SHP77 (cell line): Measurements from ENCODE around the gene ACOT8.
A peak's percentile ranks its signal among the peaks of the same experiment; 100 is the strongest.
"Not testable (repeated sequence)": the region's sequence is repeated elsewhere in the genome, so short reads cannot be mapped to it uniquely, and the experiment has no call there.

Experiments used
- DNase-seq, 2 experiments: peaks; one replicate each; lab custom pipeline; 2025; lab: John Stamatoyannopoulos, UW

ACOT8 gene

DNA sequence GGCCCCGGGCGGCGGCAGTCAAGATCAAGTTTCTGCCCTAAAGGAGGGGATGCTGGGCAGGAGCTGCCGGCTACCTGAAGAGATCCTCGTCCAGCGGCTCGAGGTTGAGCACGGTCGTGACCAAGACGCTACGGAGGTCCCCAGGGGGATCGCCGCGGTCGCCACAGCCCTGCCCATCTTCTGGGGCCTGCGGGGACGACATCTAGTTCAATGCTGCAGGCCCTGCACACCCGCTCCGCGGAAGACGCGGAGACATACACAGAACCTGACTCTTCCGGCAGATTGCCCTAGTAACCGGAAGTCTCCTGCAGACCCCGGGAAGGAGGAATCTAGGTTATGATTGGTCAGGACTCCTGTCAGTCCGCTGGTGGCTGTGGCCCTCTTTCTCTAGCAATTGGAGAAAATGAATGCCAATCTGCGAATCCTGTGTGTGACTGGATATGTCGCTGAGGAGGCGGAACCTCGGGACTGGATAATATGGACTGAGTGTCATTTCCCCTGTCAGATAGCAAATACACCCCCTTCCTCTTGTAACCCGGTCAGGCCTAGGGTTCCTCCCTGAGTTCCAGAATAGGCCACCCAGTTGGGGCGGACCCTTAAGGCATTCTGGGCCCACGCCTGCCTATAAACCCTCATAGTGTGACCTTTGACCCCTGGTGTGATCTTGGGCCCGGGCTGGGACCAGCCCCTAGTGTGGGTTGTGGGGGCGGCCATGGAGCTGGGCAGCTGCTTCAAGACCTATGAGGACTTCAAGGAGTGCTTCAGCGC, at the start of gene ACOT8, which contains the start of gene ZSWIM3:
Gene ACOT8, minus strand, starts transcription at position 279 of the 768 bp plus-strand sequence. Its CDS starts 77 bp downstream, at position 202.
Gene ZSWIM3, plus strand, starts transcription at position 501 of the 768 bp plus-strand sequence. Its CDS starts 212 bp downstream, at position 713.
- peak; percentile 99 for DNase-seq

DNA sequence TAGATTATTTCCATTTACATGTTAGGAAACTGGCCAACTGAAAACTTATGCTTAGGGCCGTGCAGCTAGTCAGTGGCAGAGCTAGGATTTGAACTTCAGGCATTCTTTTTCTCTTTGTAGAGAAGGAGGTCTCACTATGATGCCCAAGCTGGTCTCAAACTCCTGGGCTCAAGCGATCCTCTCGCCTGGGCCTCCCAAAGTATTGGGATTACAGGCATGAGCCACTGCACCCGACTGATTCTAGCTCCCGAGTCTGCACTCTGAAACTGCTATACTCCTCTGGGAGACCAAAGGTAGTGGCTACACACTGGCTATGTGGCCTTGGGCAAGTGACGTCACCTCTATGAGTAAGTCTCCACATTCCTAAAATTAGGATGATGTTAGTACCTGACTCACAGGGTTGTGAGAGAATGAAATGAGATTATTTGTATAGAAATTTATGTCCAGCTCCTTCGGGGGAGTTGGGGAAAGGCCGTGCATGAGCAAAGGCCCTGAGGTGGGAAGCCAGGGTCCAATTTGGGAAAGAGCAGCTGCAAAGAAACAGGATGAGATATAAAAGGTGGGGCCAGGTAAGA, 48.4 kb upstream of the ACOT8 start:
- DNase-seq = no peak

DNA sequence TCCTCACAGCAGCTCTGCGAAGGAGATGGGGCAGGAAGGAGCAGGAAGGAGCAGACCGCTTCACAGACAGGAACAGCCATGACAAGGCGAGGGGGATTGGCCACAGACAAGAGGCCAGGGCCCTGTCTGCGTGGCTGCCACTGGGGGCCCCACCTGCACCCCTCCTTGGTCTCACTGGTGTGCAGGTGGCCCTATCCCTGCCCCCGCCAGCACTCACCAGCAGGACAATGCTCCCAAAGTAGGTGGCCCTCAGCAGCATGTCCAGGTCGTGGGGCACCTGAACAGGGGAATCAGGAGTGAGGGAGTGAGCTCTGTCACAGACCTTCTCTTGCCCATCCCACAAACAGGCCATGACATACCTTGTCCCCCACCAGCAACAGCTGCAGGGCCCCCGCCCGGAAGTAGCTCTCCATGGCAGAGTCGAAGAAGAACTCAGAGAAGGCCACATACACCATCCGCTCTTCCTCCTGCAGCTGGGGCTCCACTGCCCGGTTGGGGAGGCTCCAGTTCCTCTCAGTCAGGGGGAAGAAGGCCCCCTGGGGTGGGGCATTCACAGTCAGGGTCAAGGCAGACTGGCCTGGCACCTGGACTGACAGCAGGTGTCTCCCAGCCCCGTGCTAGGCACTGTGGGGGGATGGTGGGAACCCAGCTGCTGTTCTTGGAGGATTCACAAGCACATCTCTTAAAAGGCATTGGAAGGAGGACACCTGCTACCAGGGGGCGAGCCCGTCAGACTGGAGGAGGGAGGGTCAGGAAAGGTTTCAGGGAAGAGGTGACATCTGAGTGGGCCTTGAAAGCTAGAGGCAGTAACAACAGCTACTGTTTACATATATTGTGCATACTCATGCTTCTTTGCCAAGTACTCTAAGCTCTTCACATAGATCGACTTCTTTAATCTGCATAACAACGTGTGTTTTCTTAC, 47.7 kb upstream of the ACOT8 start:
- DNase-seq = no peak

DNA sequence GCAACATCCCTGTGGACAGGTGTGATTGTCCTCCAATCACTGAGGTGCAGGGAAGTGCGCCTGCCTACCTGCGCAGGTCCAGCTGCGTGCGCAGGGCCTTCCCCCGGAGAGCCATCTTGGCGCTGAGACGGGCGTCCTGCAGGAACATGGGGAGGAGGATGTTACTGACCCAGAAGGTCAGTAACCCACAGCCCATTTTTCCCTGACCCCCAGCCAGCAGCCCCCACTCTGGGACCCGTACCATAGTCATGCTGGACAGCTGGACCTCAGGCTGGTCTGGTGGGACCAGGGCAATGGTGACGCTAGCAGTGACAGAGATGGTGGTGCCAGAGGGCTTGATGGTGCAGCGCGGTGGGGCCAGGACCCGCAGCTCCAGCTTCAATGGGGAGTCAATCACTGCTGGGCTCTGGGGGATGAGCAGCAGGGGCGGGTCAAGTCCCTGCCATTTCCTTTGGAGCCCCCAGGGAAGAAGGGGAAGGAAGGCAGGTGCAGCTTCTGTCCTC, 45.1 kb upstream of the ACOT8 start:
- no peak for DNase-seq

DNA sequence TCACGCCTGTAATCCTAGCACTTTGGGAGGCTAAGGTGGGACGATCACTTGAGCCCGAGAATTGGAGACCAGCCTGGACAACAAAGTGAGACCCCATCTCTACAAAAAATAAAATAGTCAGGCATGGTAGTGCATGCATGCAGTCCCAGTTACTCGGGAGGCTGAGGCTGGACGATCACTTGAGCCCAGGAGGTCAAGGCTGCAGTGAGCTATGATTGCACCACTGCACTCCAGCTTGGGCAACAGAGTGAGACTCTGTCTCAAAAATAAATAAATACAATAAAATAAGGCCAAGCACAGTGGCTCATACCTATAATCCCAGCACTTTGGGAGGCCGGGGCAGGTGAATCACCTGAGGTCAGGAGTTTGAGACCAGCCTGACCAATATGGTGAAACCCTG, 44.1 kb upstream of the ACOT8 start:
- not testable (repeated sequence) for DNase-seq

DNA sequence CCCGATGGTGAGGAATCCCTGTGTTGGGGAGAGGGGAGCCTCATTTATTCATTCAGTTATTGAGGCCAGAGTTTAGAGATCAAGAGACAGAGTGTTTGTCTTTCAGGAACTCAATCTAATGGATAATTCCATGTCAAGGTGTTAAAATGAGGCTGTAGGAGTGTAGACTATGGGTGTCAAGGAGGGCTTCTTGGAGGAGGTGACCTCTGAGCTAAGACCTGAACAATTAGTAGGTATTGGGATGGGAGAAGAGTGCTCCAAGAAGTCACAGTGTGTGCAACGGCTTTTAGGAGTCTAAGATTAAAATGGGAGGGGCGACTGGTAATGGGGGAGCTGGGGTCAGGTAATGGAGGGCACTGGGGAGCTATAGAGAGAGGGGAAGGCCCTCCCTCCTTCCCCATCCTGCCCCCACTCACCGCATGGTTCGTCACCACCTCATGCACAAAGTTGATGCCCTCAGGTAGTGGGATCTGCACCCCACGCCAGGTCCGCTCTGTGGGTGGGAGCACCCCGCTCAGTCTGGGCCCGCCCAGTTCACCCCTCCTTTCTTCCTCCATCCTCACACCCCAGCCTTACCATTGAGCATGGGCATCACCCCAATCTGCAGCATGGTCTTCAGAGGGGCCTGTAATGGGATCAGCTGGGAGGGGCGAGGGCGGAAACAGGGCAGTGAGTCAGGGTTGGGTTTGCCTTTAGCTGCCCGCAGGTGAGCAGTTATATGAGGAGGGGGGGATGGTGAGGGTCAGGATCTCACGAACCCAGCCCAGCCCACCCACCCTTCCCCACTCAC, 42.0 kb upstream of the ACOT8 start:
- no peak for DNase-seq

DNA sequence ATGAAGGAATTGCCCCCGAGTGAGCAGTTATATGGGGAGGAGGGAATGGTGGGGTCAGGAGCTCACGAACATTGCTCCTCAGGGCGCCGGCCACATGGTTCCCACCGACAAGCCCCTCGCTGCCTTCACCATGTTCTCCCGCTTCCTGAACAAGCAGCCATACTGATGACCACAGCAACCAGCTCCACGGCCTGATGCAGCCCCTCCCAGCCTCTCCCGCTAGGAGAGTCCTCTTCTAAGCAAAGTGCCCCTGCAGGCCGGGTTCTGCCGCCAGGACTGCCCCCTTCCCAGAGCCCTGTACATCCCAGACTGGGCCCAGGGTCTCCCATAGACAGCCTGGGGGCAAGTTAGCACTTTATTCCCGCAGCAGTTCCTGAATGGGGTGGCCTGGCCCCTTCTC, 41.1 kb upstream of the ACOT8 start:
- DNase-seq = no peak

DNA sequence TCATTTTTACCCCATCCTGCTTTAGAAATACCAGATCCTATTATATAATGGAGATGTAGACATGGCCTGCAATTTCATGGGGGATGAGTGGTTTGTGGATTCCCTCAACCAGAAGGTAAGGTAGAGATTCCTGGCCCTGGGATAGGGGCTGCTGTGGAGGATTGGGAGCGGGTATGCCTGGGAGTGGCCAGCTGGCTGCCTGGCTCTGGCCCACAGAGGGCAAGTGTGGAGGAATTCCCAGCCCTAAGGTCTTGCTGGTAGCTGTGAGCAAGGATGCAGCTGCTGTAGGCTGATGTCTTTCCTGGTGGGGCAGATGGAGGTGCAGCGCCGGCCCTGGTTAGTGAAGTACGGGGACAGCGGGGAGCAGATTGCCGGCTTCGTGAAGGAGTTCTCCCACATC, 40.5 kb upstream of the ACOT8 start:
- no peak for DNase-seq

DNA sequence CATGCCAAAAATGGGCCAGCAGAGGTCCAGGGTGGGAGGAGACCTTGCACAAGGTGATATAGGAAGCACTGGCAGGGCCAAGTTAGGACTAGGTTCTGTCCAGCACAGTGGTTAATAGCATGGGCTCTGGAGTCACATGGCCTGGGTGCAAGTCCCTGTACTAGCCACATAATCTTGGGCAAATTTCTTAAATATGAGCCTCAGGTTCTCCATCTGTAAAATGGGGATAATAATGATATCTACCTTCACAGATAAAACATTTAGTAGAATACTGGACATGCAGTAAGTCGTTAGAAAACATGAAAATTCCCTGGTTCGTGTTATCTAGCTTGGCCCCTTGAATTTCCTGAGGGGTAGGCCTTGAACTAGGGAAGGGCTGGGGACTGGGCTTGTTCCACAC, 40.1 kb upstream of the ACOT8 start:
- DNase-seq = no peak

DNA sequence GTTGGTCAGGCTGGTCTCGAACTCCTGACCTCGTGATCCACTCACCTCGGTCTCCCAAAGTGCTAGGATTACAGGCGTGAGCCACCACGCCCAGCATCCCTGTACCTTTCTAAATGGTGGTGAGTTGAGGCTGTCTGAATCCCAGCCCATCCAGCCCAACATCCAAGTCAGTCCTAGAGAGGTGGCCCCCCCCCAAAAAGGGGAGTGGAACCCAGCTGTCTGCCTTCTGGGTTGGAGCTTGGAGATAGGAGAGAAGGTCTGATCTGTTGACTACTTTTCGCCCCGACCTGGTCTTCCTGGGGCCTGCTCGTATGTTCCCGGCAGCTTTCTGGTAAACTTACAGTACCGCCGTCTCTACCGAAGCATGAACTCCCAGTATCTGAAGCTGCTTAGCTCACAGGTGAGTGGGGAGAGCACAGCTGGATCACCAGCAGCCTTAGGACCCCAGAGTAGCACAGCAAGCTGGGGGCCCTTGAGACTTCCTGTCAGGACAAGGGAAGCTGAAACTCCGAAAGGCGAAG, 39.5 kb upstream of the ACOT8 start:
- DNase-seq = no peak

DNA sequence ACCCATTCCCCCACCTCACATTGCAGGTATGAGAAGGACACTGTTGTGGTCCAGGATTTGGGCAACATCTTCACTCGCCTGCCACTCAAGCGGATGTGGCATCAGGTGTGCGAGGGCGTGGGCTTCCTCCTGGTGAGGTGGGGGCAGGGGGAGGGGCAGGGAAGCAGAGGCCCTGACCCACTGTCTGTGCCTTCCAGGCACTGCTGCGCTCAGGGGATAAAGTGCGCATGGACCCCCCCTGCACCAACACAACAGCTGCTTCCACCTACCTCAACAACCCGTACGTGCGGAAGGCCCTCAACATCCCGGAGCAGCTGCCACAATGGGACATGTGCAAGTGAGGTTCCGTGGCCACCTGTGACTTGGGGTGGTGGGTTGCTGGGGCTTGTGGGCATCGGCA, 37.6 kb upstream of the ACOT8 start:
- DNase-seq = no peak

DNA sequence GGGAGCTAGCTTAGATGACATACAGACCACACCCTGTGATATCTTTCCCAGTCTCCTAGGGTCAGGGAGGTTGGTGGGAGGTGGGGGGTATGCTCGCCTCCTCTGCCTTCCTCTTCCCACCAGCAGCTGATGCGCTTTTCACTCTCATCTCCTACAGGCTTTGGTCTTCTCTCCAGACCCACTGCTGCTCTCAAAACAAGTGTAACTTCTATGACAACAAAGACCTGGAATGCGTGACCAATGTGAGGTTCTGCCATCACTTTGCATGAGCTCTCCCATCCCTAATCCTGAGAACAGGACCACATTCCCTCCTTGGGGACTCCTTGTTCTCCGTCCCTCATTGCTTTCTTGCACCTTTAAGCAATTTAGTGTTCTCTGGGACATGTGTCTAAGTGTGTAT, 36.6 kb upstream of the ACOT8 start:
- no peak for DNase-seq

DNA sequence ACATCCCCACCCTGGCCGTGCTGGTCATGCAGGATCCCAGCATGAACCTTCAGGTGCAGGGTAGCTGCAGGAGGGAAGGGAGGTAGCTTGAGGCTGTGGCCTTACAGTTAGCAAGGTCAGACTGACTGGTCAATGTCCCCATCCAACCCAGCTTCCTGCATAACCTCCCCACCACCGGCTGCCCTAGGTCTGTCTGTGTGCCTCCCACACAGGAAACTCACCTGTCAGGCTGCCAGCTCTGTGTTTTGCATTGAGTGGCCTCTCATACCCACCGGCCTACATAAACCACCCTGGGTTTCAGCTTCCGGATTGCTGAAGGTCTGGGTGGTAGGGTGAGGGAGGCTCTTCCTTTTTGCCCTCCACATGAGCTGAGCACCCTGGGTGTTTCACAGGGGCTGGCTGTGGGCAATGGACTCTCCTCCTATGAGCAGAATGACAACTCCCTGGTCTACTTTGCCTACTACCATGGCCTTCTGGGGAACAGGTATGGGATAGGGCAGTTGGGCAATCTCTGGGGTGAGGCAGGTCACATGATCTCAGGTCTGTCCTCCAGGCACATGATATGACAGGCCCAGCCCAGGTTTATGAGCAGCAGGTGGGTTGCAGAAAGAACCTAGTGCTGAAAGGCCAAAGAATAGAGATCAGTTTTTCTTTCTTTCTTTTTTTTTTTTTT, 35.8 kb upstream of the ACOT8 start:
- no peak for DNase-seq

DNA sequence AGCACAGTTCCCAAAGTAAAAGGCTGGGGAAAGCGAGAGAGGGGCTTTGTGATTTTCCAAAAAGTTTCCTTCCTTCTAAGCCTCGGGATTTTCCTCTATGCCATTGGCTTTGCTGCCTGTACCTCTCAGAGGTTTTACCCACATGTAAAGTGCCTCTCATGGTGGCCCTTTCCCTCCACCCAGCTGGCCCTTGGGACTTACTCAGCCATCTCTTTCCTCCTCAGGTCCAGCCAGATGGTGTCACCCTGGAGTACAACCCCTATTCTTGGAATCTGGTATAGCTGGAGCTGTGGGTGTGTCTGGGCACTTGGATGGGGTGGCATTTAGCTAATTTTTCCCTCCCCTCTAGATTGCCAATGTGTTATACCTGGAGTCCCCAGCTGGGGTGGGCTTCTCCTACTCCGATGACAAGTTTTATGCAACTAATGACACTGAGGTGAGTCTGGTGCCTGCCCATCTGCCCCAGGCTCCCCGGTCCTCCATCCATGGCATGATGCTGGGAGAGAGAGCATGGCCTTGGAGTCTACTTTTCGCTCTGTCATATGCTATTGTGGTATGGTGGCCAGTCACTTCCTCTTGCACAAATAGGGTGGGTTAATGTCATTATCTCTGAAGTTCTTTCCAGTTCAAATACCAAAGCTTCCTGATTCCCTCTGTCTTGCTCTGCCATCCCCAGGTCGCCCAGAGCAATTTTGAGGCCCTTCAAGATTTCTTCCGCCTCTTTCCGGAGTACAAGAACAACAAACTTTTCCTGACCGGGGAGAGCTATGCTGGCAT, 35.0 kb upstream of the ACOT8 start:
- DNase-seq = no peak

DNA sequence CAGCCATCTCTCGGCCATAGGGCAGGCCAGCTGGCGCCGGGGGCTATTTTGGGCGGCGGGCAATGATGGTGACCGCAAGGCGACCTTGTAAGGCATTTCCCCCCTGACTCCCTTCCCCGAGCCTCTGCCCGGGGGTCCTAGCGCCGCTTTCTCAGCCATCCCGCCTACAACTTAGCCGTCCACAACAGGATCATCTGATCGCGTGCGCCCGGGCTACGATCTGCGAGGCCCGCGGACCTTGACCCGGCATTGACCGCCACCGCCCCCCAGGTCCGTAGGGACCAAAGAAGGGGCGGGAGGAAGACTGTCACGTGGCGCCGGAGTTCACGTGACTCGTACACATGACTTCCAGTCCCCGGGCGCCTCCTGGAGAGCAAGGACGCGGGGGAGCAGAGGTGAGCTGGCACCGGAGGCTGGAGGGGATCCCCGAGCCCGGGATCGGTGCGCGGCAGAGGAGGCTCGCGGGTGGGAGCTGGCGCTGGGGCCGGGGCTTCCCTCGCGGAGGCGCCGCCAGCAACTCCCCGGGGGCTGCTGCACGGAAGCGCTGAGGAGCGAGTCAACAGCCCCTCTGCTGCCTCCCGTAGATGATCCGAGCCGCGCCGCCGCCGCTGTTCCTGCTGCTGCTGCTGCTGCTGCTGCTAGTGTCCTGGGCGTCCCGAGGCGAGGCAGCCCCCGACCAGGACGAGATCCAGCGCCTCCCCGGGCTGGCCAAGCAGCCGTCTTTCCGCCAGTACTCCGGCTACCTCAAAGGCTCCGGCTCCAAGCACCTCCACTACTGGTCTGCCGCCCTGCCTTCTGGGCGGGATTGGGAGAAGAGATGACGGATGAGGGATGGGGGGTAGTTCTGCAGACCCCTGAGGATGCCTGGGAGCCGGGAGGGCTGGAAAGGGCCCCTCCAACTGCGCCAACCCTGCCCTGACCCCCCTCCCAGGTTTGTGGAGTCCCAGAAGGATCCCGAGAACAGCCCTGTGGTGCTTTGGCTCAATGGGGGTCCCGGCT, 34.1 kb upstream of the ACOT8 start, which contains the start of the genes CTSA and NEURL2:
Gene CTSA, plus strand, starts transcription at position 351 of the 999 bp plus-strand sequence. Its CDS starts 234 bp downstream, at position 585.
Gene NEURL2, minus strand, starts transcription at position 224 of the 999 bp plus-strand sequence. Its CDS starts 217 bp downstream, at position 7.
- DNase-seq = peak; percentile 79 to 88

DNA sequence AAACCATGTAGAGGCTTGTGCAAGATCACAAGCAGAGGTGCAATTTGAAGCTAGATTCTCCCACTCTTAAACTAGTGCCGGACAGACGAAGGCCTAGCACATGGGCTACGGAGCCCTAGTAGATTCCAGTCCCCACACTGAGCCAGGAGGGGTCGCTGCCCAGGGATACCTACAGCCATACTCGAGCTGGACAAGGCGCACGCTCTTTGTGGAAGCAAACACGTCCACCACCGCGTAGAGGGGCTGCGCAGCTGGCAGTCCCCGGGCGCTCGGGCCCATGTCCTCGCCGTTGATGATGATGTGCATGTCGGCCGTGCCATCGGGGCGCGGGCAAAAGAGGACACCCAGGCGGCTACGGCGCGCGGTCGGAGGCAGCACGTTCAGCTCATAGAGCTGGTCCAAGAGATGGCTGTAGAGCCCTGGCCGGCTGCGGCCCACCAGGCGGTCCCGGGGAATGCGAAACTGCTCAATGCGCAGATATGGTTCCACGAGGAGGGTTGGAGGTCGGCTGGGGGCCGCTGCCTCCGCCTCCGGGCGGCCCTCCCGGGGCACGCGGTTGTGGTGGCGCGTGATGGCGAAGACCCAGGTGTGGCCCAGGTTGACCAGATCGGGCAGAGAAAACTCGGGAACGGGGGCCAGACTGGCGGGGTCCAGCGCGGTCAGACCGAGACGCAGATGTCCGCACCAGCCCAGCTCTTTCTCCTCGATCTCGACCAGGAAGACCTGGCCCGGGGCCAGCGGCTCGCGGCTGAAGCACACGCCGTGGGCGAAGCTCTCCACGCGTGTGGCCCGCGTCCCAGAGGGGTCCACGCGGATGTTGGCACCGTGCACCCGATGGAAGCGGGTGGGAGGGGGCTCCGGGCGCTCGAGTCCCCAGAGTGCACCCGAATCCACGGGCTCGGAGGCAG, 33.1 kb upstream of the ACOT8 start:
- DNase-seq = peak; percentile 81

DNA sequence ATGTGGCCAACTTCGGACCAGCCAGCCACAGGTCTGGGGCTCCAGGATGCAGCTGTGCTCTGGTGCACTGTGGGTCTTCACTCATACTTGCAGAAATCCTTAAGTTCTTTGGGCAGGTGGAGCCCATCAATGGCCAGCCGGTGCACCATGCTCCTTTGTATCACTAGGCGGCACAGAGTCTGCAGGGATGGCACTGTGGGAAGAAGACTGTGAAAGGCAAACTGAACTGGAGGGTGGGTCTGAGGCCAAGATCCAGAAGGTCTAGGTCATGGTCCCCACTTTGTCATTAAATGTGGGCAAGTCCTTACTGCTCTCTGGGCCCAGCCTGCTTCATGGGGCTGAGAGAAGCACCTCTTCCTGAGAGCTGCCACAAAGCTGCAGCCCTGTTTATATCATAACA, 31.5 kb upstream of the ACOT8 start:
- DNase-seq = no peak
